DND-41 (cell line): ENCODE measurements around the gene PINK1.

Experiments used
- CTCF ChIP-seq: IDR thresholded peaks from 2 replicates; pipeline ENCODE4 v1.5.1; 2012; ENCODE audit warnings: borderline replicate concordance, low read length, moderate library complexity, mild to moderate bottlenecking; ENCODE audit not compliant: poor library complexity, severe bottlenecking; ENCODE audit errors: extremely low read depth
- EZH2 ChIP-seq: IDR thresholded peaks from 3 replicates; pipeline ENCODE4 v1.6.1; 2012; ENCODE audit warnings: borderline replicate concordance, low read depth, mild to moderate bottlenecking, moderate library complexity, low read length, inconsistent platforms; ENCODE audit not compliant: severe bottlenecking

DNA sequence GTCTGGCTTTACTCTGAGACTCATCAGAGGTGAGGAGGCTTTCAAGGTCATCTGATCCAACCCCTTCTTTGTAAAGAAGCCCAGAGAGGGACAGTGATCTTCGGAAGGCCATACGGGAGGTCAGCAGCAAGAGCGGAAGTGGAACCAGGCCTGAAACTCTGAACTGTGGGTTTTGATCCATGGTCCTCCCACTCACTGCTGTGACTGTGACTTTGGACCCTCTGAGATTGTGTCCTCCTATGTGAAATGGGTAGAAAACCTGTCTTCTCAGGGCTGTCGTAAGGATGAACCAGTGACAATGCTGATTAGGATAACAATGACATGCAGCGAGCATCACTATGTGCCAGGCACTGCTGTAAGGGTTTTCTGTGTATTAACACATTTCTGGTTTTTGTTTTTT, 37.7 kb downstream of the PINK1 start:
- TF ChIP-seq CTCF (no peak), EZH2 (no peak)
